Parathyroid adenoma (tissue), 2 donors: ENCODE results near the gene GPC5.

Experiments used
- H2AFZ ChIP-seq: fragments of 300-600 bp; sonication (generic); one replicate; pipeline ENCODE4 v1.7.0; 2017; ENCODE audit warnings: antibody characterized with exemption, mild to moderate bottlenecking
- H3K27ac ChIP-seq: fragments of 300-600 bp; sonication (generic); one replicate; pipeline ENCODE4 v1.7.0; 2017
- H3K27me3 ChIP-seq: fragments of 300-600 bp; sonication (generic); one replicate; pipeline ENCODE4 v1.7.0; 2017; ENCODE audit warnings: low read length; ENCODE audit not compliant: control insufficient read depth, insufficient read depth
- H3K36me3 ChIP-seq: fragments of 300-600 bp; sonication (generic); one replicate; pipeline ENCODE4 v1.7.0; 2017; ENCODE audit warnings: low read length; ENCODE audit not compliant: control insufficient read depth, insufficient read depth
- H3K4me1 ChIP-seq: fragments of 300-600 bp; sonication (generic); one replicate; pipeline ENCODE4 v1.7.0; 2017; ENCODE audit warnings: control low read depth
- H3K4me2 ChIP-seq: fragments of 300-600 bp; sonication (generic); one replicate; pipeline ENCODE4 v1.7.0; 2017; ENCODE audit warnings: low read length
- H3K4me3 ChIP-seq: fragments of 300-600 bp; sonication (generic); one replicate; pipeline ENCODE4 v1.7.0; 2017; ENCODE audit warnings: low read depth, low read length
- H3K79me2 ChIP-seq: fragments of 300-600 bp; sonication (generic); one replicate; pipeline ENCODE4 v1.7.0; 2017; ENCODE audit warnings: control low read depth
- H3K9ac ChIP-seq: fragments of 300-600 bp; sonication (generic); one replicate; pipeline ENCODE4 v1.7.0; 2017; ENCODE audit warnings: mild to moderate bottlenecking
- H3K9me3 ChIP-seq: fragments of 300-600 bp; sonication (generic); one replicate; pipeline ENCODE4 v1.7.0; 2017; ENCODE audit warnings: low read length; ENCODE audit not compliant: control insufficient read depth
- TF ChIP-seq, protein P1 (sequence below): fragments of 300-600 bp; sonication (generic); IDR thresholded peaks from one replicate; pipeline ENCODE4 v1.7.0; 2017; ENCODE audit warnings: antibody characterized with exemption, mild to moderate bottlenecking
- donor health status: primary hyperparathyroidism.

Gene GPC5

DNA sequence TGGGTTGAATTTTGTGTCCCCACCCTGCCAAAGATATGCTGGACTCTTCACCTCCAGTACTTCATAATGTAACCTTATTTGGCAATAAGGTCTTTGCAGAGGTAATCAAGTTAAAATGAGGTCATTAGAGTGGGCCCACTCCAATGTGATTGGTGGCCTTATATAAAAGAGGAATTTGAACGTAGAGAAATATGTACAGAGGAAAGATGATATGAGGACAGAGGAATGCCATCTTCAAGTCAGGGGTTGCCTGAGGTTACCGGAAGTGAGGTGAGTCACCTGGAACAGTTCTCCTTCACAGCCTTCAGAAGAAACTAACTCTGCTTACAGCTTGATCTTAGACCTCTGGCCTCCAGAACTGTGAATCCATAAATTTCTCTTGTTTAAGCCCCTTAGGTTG, 69.9 kb downstream of the GPC5 start:
- Histone ChIP-seq H2AFZ (no peak overlapping the region), H3K79me2 (no peaks in the 10 kb centered on the region), H3K27ac (no peak overlapping the region), H3K9me3 (no peaks in the 10 kb centered on the region), H3K9ac (no peak overlapping the region), H3K4me1 (no peaks in the 10 kb centered on the region), H3K36me3 (no peaks in the 10 kb centered on the region), H3K4me3 (no peak overlapping the region), H3K27me3 (no peaks in the 10 kb centered on the region), H3K4me2 (no peak overlapping the region)
- TF ChIP-seq, protein P1, sequence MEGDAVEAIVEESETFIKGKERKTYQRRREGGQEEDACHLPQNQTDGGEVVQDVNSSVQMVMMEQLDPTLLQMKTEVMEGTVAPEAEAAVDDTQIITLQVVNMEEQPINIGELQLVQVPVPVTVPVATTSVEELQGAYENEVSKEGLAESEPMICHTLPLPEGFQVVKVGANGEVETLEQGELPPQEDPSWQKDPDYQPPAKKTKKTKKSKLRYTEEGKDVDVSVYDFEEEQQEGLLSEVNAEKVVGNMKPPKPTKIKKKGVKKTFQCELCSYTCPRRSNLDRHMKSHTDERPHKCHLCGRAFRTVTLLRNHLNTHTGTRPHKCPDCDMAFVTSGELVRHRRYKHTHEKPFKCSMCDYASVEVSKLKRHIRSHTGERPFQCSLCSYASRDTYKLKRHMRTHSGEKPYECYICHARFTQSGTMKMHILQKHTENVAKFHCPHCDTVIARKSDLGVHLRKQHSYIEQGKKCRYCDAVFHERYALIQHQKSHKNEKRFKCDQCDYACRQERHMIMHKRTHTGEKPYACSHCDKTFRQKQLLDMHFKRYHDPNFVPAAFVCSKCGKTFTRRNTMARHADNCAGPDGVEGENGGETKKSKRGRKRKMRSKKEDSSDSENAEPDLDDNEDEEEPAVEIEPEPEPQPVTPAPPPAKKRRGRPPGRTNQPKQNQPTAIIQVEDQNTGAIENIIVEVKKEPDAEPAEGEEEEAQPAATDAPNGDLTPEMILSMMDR, result no peak

DNA sequence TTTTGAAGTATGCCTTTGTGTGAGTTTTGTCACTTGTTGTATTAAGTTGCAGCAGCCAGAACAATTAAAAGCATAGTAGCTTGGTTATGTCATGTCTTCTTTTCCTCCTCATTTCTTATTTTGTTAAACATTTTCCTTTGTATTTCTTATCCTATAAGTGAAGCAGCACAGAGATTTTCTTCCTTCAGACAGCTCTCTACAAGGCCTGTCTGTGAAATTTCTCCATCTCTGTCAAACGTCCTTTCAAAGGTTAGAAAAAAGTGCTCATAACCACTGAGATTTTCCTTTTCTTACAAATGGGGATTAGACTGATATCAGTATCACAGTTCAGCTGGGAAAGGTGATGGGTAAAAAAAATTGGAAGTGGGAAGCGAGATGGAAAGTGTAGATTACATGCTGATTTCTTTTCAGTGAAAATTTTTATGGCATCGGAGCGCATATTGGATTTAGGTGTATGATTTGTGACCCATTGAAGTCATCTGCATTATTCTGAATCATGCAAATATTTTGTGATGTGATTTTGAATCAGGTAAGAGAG, 71.7 kb downstream of the GPC5 start:
- Histone ChIP-seq H3K9me3 (no peaks in the 10 kb centered on the region), H3K4me2 (no peak overlapping the region), H3K9ac (no peak overlapping the region), H3K27ac (no peak overlapping the region), H3K36me3 (no peaks in the 10 kb centered on the region), H3K27me3 (no peaks in the 10 kb centered on the region), H3K4me3 (no peak overlapping the region), H3K4me1 (no peaks in the 10 kb centered on the region), H3K79me2 (no peaks in the 10 kb centered on the region), H2AFZ (no peak overlapping the region)
- TF ChIP-seq, protein P1, result no peak

DNA sequence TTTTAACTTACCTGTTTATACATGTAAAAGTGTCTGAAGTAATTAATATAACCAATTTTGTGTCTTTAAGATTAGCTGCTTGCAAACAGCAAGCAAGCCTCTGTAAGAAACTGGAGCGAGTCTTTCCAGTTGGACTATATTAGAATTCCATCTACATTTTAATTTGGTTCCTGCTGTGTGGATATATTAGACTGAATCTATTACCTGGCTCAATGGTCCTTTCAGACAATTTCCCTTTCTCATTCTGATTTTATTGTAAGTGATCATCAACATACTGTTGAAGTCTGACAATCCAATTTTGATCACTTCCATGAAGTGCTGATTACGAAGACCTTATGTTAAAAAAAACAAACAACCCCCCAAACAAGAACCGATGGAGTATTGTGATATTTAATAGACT, 72.3 kb downstream of the GPC5 start:
- H2AFZ ChIP-seq, result no peak overlapping the region
- no peak overlapping the region for H3K4me2 ChIP-seq
- H3K36me3 ChIP-seq, result no peaks in the 10 kb centered on the region
- no peaks in the 10 kb centered on the region for H3K4me1 ChIP-seq
- H3K79me2 ChIP-seq, result no peaks in the 10 kb centered on the region
- no peaks in the 10 kb centered on the region for H3K27me3 ChIP-seq
- TF ChIP-seq, protein P1, result no peak
- H3K9me3 ChIP-seq, result no peaks in the 10 kb centered on the region
- no peak overlapping the region for H3K27ac ChIP-seq
- no peak overlapping the region for H3K4me3 ChIP-seq
- H3K9ac ChIP-seq, result no peak overlapping the region

DNA sequence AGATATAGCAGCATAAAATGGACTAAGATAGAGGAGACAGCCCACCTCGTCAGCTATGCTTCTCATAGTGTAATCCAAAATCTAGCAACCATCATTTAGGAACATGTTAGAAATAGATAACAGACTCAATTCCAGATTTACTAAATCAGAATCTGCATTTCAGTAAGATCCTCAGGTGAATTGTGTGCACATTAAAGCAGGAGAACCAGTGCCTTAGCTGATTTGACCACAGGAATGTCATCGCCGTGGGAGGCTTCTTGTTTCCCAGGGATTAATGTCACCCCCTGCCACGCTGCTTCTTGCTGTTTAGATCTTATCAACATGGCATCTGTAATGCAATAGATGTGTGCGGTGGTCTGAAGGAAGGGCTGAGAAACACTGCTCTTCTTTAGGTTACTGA, 84.0 kb downstream of the GPC5 start:
- Histone ChIP-seq H3K27me3 (no peaks in the 10 kb centered on the region), H3K9ac (no peak overlapping the region), H3K36me3 (no peaks in the 10 kb centered on the region), H3K4me3 (no peak overlapping the region), H3K79me2 (no peaks in the 10 kb centered on the region), H3K27ac (no peak overlapping the region), H3K4me1 (no peaks in the 10 kb centered on the region), H3K4me2 (no peak overlapping the region), H3K9me3 (no peaks in the 10 kb centered on the region), H2AFZ (no peak overlapping the region)
- TF ChIP-seq, protein P1, result no peak

DNA sequence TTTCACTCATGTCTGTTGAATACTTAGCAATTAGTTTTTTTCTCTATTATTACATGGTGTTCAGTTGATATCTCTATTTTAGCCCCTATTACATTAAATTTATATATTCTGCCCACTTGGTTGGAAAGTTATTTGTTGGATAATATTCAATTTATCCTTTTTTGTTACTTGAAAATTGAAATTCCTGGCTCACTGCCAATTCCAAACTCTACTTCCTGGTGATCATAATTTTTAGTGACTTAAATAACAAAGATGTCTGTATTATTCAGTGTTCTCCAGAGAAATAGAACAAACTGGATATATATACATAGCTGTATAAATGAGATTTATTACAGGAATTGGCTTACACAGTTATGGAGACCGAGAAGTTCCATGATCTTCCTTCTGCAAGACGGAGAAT, 93.6 kb downstream of the GPC5 start:
- no peak overlapping the region for H2AFZ ChIP-seq

More for the DNA sequence above, 93.6 kb downstream of the GPC5 start:
- H3K36me3 ChIP-seq, result no peaks in the 10 kb centered on the region
- H3K27me3 ChIP-seq, result no peaks in the 10 kb centered on the region
- H3K4me1 ChIP-seq, result no peaks in the 10 kb centered on the region
- H3K4me2 ChIP-seq, result no peak overlapping the region
- no peak overlapping the region for H3K9ac ChIP-seq
- H3K9me3 ChIP-seq, result no peaks in the 10 kb centered on the region
- TF ChIP-seq, protein P1, result no peak
- H3K27ac ChIP-seq, result no peak overlapping the region
- H3K4me3 ChIP-seq, result no peak overlapping the region
- no peaks in the 10 kb centered on the region for H3K79me2 ChIP-seq
